ENCODE measurements around the gene MMP26.

The MMP26 gene

GRCh38 chr11:4727171-4727570 lies 22.6 kb downstream of the MMP26 start:
- TF ChIP-seq, protein P1, sequence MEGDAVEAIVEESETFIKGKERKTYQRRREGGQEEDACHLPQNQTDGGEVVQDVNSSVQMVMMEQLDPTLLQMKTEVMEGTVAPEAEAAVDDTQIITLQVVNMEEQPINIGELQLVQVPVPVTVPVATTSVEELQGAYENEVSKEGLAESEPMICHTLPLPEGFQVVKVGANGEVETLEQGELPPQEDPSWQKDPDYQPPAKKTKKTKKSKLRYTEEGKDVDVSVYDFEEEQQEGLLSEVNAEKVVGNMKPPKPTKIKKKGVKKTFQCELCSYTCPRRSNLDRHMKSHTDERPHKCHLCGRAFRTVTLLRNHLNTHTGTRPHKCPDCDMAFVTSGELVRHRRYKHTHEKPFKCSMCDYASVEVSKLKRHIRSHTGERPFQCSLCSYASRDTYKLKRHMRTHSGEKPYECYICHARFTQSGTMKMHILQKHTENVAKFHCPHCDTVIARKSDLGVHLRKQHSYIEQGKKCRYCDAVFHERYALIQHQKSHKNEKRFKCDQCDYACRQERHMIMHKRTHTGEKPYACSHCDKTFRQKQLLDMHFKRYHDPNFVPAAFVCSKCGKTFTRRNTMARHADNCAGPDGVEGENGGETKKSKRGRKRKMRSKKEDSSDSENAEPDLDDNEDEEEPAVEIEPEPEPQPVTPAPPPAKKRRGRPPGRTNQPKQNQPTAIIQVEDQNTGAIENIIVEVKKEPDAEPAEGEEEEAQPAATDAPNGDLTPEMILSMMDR (IDR thresholded peaks at IDR 0.05; ENCODE audit: low read depth, low read length) = no peak
- no peak overlapping the region for H3K4me3 ChIP-seq (ENCODE audit: low read depth, low read length)

GRCh38 chr11:4740735-4741134 lies 36.2 kb downstream of the MMP26 start:
- H3K4me3 ChIP-seq (ENCODE audit: low read depth, low read length) = no peak overlapping the region

GRCh38 chr11:4748438-4748837 lies 43.9 kb downstream of the MMP26 start:
- TF ChIP-seq, protein P1 (IDR thresholded peaks at IDR 0.05; ENCODE audit: low read depth, low read length) = no peak
- no peak overlapping the region for H3K4me3 ChIP-seq (ENCODE audit: low read depth, low read length)

More at GRCh38 chr11:4740735-4741134, 36.2 kb downstream of the MMP26 start:
- TF ChIP-seq, protein P1 (IDR thresholded peaks at IDR 0.05; ENCODE audit: low read depth, low read length) = no peak

DNA sequence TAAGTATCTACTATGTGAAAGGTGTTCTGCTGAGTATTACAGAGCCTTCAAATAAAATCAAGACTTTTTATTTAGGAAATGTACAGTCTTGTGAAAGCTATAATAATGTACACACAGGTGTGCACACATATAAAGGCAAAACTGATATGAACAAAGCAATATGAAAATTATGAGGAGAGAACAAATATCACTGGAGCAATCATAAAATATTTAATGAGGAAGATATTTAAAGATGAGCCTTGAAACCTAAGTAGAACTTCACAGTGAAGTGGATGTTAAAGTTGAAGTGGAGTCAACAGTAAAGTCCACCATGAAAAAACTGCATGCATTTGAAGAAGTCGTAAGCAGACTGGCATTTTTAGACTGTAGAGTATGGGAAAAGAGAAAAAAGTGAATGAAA lies 46.6 kb downstream of the MMP26 start:
- TF ChIP-seq, protein P1 (IDR thresholded peaks at IDR 0.05; ENCODE audit: low read depth, low read length) = no peak
- H3K4me3 ChIP-seq (ENCODE audit: low read depth, low read length) = no peak overlapping the region
